Measurements from ENCODE around the gene HOXB9.

HOXB9 gene

DNA sequence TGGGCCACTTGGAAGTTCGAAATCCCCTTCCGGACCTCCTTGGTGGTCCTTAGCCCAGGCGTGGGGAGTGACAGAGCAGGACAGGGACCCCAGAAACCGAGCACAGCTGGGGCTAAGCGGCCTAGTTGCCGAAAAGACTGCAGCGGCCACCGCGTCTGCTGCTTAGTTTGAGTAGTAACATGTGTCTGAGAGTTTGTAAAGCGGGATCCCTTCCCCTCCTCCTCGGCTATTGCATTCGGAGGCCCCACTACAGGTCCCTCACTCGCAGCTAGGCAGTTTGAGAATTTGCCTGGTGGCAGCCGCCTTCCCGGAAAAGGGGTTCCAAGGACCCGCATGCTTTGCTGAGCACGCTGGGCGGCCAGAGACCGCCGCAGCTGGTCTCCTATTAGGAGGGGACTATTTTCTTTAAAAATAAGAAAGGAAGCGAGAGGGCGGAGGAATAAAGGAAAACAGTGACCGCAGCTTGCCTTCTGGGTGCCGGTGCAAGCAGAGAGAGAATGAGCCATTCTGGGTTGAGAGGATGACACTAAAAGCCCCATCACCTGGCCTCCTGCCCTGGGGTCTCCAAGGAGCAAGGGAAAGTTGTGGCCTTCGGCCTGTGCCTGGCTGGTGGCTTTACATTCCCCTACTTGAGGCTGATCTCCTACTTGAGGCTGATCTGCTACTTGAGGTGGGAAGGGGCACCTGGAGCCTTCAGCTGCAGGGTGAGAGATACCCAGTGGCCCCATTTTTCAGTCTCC, 31.4 kb downstream of the HOXB9 start:
- FAIRE-seq = no peak

DNA sequence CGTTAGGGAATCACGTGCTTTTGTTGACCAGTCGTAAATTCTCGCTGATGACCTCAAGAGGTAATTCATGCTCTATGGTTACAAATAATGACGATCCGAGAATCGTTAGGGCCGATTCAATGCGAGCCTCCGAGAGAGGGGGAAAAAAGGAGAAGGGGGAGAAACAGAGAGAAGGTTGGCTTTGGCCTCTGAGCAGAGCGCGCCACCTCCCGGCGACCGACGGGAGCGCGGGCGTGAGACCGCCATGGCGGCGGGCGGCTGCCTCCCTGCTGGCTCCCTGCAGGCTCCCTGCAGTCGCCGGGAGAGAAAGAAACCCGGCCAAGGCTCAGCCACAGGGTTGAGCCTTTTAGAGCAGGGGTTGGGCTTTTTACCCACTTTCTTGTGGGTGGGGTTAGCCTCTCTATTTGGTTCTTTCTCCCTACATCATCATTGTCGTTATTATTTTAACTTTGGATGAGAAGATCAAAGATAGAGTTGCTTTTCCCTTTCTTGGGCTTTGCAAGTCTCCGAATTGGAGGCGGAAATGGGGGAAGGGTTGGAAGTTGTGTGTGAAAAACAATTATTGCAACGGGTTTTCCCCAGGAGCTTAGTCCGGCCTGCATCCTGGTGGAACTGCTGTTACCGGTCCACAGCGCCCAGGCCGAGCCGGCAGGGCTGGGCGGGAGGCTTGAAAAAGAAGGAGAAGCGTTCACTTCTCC, 32.2 kb downstream of the HOXB9 start:
- peak; percentile 58 for FAIRE-seq

DNA sequence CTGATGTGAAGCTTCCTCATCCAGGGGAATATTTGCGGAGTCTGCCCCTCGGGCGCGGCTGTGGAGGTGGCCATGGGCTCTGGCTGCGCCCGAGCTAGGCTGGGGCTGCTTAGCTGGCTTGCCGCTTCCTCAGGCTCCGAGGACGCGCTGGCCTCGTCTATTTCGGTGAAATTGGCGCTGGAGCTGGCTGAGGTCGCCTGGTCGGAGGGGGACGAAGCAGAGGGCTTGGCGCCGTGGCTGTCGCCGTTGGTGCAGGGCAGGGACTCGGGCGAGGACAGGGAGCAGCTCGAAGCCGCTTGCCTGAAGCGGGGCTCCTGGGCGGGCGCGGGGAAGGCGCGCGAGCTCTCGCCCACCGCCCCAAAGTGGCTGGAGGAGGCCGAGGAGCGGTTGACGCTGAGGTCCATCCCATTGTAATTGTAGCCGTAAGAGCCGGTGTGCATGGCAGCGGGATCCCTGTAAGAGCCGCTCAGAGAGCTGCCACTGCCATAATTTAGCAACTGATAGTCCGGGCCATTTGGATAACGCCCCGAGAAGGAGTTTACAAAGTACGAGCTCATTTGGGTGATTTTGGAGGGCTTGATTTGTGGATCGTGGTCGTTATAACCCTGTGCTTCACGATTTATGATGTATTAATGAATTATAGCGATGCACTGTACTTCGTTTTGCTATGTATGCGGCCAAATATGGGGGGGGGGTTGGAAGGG, 32.9 kb downstream of the HOXB9 start, which contains the start of gene HOXB5:
Gene HOXB5, minus strand, starts transcription at position 654 of the 704 bp plus-strand sequence. Its CDS starts 97 bp downstream, at position 557.
- FAIRE-seq = no peak

DNA sequence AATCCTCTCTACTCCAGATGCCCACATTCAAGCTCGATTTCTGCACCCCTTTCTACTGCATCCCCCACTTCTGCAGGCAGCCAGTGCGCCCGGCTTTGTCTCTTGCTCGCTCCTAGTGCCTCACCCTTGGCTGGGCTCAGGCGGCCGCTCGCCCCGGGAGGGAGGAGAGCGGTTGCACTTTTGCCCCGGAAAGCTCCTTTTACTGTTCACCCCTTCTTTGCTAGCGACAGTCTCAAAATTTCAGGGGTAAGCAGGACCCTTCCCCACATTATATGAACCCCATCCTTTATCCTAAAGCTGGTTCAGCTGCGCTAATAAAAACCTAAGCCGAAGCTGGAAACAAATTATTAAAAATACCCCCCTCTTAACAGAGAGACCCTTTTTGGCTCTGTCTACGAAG, 33.6 kb downstream of the HOXB9 start:
- FAIRE-seq = no peak

DNA sequence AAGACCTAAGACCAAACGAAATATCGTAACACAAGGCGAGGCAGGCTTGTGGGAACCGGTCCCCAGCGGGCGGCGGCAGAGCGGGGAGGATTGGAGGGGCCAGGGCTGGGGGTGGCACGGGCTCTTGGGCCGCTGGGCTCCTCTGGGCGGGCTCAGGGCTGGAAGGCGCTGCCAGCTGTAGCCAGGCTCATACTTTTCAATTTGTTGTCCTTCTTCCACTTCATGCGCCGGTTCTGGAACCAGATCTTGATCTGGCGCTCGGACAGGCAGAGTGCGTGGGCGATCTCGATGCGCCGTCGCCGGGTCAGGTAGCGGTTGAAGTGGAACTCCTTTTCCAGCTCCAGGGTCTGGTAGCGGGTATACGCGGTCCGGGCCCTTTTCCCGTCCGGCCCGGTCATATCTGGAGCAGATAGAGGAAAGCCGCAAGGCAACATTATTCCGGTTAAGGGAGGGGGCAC, 34.1 kb downstream of the HOXB9 start:
- FAIRE-seq = no peak

DNA sequence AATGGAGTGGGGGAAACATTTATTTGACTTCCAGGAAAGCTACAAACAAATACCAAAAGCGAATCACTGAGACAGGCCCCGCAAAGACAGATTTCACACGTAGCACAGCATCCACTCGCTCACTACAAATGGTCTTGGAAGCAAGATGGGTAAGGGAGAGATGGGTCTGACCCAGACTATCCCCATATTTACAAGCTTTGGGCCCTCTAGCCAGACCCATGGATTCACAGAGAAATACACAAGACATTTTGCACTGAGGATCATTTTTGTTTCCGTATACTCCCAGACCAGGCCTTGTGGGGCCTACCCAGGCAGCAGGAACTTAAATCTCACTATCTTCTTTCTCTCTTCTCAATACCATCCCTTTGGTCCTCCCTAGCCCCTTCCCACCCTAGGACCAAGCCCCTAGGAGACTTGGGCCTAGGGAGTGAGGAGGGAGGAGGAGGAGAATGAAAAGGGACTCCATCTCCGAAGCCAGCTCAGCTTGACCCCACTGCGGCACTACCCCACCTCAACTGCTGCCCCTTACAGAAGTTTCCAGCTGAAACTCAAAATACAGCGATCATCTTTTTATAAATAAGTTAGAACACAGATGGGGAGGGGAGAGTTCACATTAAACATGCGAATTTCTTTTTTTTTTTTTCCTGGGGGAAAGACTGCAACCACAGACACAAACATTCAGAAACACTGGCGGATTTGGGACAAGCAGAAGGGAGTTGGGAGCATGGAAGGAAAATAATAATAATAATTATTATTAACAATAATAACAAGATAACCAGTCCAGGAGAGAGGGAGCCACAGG, 34.7 kb downstream of the HOXB9 start:
- no peak for FAIRE-seq

DNA sequence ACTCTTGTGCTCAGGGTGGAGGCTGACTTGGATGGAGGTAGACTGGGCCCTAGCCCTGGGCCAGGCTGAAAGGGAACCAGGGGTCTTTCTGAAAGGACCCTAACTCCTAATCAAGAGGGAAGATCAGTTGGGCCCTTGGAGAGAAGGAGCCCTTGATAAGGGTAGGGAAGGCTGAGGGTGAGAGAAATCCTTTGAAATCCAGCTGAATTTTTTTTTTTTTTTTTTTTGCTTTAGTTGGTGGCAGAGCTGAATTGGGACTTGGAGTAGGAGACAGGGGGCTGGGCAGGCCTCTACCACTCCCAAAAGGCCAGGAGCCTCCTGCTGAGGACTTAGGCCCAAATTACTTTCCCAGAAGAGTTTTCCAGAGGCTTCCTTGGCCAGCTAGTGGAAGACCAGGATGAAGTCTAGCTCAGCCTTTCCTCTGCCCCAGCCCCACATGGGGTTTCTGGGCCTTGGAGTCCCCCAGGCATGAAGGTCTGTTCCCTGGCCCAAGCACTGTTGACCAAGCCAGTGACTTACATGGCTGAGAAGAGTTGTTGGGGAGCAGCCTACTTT, 35.5 kb downstream of the HOXB9 start:
- no peak for FAIRE-seq

DNA sequence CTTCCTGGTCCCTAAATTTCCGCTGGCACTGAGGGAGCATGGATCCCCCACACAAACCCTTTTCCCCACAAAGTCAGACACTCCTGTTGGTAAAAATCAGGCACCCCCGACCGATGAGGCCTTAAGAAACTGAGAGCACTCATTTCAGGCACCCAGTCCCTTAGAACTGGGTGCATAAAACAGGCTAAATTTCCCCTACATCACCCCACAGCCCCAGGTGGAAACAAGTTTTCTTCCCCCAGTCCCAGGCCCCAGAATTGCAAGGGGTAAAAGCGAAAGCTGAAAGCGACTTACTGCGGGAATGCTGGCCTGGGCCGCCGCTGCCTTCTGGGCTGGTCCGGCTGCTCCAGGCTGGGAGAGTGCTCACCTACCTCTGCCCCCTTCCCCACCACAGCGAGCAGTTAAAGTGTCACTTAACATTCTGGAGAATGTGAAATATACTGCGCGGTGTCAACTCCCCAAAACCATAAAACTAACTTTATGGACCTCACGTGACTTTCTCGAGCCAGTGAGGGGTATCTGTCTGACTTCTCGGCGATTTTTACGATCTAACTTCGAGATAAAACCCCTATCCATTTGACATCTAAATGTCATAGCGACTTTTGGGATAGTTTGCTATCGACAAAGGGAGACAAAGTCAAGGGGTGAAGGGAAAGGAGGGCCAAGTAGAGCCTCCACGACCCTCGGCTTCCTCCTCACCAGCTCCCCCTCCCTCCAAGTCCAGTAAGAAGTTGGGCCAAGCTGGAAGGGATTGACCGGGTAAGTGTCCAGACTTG, 36.1 kb downstream of the HOXB9 start, which contains the start of gene HOXB3:
Gene HOXB3, minus strand, starts transcription at position 411 of the 776 bp plus-strand sequence. CDS start 37,767 bp downstream, outside the sequence.
- peak; percentile 65 for FAIRE-seq

DNA sequence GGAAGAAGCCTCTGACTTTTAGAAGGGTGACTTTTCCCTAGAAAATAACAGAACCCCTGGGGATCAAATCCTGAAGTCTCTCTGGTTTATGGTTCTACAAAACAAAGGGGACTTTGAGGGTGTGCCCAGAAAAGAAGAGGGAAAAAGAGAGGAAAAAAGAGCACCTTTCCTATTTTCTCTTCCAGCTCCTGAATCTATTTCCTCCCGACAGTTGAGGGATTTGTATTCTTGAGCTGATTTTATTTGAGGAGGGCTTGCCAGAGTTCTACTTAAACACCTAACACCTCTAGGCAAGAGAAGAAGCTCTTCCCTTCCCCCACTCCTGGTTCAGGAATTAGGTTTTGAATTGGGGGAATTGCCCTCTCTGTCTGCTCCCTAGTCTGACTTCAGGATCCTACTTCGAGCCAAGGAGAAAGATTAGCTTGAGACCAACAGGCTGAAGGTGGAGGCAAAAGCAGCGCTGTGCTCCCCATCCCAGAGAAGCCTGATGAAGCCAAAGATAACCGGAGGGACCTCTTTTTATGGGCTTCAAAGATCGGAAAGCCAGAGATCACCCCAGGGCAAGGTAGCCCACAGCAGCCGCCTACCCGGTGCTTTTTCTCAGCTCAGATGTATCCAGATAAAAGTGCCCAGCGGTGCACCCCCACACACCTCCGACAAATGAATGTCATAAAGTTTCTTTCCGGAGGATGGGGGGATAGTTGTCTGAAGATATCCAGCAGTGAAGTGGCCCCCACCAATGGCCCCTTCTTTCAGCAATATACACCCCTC, 36.9 kb downstream of the HOXB9 start:
- FAIRE-seq = no peak

DNA sequence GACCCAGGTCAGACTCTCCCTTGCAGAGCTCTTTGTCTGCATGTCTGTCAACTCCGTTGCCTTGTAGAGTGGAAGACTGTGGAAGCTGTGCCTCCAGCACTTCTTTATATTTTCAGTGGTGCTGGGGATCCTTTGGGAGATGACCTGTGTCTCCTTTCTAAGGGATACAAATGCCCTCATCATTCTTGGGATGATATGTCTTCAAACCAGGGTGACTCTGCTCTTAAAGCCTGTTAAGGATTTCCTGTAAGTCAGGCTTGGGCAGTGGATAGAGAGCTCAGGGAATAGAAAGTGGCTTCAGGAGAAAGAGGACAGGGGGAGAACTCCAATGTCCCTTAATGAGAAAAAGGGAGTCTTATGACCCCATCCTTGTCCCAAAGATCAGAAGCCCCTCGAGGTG, 37.6 kb downstream of the HOXB9 start:
- FAIRE-seq = no peak

DNA sequence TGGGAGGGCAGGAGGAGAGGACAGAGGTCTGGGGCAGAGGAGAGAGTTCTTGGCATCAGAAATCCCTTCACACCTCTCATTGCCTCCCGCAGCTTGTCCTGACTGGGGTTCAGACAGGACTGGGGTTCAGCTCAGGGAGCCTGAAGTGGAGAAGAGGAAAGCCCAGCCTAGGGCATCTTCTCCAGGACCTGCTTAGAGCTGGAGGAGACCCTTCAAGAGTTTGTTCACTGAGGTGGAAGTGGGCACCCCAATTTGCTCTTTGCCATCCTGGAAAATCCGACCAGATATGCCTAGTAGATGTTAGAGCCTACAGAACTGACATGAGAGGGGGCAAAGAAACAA, 38.1 kb downstream of the HOXB9 start:
- no peak for FAIRE-seq

DNA sequence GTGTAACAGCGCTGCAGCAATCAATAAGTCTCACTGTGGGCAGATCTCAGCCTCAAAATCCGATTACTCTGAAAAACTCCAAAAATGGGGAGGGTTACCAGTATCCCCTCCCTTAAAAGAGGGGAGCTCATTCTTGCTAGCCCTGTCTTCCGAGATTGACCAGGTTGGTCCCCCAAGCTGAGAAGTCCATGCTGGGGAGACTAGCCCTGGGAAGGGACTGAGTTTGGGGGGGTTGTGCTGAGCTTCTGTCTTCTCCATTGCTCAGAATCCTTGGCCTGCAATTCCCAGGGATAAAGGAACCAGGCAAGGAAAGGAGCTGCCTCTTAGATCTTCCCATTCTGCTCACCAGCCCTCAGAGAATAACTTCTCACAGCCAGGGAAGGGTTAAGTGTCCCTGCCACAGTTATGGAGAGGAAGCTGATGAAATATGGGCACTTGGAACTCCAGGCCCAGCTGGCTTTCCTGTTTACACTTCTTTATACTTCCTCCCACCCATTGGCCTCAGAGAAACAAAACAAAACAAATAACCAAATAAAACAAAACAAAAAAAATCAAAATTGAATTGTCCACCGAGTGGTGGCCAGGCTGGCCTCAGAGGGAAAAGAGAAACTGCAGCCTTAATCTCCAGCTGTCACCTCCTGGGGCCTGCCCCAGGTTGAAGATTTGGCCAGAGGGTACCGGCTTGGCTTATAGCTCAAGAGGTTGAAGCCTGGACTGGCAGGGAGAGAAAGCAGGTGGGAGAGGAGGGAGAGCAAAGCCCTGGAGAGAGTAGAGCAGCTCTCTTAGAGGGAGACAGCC, 38.7 kb downstream of the HOXB9 start:
- no peak for FAIRE-seq

DNA sequence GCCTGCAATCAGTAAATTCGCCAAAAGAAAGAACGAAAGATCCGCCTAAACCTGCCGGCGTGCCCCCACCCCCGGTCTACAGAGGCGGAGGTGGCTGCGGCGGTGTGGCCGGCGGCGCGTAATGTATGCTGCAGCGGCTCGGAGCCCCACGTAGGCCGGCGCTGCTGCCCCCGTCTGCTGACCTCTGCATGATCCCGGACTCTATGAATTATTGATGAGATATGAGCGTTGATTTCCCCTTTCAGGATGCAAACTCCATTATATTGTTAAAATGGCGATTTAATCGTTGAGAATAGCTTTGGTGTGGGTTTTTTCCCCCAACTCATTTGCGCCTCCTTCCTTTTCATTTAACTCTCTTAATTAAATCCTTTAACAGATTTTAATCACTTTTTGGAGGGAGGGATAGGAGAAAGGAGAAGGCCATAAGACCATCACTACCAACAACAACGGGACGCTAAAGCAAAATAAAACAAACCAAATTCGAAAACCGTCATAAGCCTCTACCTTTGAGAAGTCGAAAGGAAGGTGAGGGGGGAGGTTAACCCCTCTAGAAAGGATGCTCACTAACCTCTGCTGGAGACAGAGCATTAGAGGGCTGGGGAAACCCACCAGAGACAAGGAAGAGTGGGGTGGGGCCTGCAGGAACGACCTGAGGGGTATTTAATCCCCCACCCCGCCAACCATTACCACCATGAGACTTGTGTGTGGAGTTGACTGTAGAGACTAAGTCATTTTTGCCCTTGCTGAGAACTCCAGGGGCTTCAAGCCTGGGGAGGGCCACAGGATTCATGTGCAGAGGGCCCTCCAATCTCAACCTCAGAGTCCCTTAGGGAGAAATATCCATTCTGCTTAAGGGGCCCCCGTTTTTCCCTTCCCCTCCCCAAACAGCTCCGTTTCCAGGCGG, 39.6 kb downstream of the HOXB9 start:
- FAIRE-seq = no peak

DNA sequence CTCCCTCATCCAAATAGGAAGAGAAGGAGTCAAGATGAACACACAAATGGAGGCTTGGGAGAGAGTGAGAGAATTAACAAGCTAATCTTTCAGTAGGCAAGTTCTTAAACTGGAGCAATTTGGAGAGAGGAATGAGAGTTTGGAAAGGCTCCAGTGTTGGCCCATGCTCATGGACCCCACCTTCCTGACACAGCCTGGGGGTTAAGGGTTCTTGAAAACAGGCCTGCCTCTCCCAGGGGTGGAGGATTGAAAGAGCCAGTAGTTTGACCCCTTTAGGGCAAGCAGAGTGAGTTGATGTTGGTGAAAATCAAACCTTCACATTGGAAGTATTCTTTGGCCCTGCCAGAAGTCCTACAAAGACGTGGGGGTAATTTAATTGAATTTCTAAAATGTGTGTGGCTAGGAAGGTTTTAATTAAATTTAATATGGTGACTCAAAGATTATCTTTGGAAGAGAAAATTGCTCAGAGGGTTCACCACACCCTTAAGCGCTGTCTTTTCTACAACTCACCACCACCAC, 41.9 kb downstream of the HOXB9 start:
- FAIRE-seq = no peak

DNA sequence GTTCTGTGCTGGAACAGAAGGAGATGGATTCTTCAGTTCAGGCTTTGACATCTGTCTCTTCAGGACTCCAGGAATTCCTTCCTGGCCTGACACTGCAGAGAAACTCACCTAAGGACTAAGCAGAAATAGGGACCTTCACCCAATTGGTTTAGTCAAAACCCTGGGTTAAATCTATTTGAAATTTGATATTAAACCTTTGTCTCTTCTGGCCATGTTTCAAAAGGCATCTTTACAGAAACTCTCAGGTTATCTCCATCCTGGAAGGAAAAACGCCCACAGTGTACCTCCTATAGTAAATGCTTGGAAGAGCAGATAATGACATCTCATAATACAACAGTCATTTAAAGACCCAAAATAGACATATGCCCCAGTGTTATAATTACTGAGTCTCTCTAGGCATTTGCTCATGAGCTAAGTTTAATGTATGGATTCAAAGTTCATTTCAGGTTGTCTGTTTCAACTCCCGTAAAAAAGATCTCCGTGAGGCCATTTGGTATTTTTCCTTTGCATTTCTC, 42.4 kb downstream of the HOXB9 start:
- FAIRE-seq = no peak

DNA sequence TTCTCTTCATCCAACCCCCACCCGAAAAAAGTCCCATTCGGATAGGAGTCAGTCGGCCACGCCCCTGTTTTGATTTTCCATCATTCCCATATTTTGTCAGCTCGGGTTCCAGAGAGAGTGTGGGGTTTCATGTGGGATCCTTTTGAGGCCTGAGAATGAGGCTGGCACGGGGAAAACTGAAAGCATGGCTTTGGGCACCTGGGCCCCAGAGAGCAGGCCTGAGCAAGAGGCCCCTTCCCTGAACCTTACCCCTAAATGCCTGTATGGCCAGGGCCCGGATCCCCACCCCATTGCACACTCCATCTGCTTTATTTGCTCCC, 43.4 kb downstream of the HOXB9 start:
- no peak for FAIRE-seq

DNA sequence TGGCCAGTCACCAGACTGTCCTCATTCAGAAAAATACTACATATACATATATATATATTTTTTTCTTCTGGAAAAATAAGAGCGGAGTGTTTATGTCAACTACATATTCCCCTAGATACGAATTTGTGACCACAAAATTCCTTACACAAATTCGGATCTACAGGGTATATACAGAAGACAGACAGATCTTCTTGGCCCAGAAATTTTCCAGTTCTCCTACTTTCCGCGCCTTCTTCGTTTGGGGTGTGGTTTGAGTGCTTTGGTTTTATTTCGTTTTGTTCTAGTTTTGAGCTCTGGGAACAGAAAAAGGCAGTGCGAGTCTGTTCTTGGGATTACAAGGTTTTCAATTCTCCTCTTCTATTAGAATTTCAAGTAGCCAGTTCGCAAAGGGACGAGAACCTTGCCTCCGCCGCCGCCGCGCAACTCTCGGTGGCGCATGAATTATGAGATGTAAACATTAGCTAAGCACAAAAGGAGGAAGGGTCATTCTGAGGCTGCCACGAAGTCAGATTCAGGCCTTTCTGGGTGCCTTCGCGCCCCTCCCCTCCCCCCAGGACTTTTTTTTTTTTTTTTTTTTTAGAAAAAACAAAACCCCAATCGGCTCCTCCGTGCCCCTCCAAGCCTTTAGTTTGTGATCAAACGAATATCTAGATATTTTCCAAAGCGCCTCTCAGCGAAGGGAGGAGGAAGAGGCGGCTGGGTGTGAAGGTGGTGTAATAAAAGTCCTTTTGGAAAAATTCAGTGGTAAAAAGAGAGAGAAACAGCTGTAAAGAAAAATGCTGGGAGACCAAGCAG, 46.2 kb downstream of the HOXB9 start:
- no peak for FAIRE-seq

DNA sequence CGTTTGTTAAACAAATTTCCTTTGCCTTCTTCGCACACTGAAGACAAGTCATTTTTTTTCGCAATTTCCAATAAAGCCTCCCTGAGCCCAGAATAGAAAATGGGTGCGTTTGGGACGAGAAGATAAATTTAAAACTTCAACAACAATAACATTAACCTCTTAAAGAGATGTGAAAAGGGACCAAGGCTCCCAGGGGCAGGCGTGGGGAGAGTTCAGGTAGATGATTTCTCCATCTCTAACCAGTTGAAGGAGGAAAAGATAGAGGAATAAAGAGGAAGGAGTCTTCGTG, 46.7 kb downstream of the HOXB9 start:
- FAIRE-seq = no peak
